Activated T-cell treated with anti-CD3 and anti-CD28 coated beads for 24 hours (primary cell): Measurements from ENCODE around the gene CAPN5.

Source experiments
- DNase-seq: peaks from one replicate; pipeline ENCODE4 v3.0.0-alpha.2; 2020; ENCODE audit warnings: low read depth

The CAPN5 gene

DNA sequence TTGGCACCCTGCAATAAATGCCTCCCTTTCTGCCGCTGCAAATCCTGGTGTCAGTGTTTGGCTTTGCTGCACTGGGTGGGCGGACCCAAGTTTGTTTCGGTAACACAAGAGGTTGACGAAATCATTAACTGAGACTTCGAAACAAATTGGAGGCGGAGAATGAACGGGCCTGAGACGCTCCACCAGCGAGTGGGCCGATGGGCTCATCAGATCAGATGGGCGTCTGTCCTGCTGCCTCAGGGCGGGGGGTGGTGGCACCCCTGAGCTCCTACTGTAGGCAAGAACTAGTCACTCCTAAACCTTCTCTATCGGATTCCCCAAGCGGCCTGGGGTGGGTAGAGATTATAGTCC lies 918 bp upstream of the CAPN5 start:
- no peak for DNase-seq

GRCh38 chr11:77067861-77068443 lies 1.2 kb downstream of the CAPN5 start:
- DNase-seq, result no peak

DNA sequence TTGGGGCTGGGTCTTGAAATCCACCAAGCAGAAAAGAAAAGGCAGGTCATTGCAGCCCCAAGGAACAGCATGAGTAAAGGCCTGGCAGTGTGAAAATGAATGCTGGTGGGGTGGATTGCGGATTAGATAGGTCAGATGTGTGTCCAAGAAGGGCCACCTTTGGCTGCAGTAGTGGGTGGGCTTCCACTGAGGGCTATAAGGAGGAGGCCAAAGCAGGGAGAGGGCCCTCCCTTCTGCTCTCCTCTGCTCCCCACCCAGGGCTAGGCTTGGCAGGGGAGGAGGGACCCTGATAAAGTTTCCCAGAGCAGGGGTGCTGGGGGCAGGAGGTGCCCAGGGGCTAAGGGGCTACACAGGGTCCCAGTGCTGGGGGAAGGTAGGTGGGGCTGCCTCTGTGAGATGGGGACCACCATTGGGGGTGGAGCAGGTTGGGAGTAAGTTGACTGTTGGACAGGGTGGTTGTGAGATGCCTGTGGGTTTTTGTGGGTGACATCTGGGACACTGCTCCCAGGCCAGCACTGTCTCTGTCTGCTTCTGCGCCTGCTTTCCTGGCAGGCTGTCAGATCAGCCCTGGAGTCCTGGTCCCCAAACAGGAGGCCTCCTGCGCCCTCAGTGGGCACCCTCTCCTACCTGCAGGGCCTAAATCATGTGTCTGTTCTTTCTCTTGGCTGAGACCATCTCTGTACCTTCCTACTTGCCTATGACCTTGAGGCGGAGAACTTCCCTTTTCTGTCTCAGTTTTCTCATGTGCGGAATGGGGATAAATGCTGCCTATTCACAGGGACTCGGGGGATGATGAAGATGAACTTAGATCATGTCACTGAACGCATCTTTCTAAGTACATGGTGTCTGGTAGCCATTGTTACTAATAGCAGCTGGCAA lies 1.9 kb downstream of the CAPN5 start:
- no peak for DNase-seq

DNA sequence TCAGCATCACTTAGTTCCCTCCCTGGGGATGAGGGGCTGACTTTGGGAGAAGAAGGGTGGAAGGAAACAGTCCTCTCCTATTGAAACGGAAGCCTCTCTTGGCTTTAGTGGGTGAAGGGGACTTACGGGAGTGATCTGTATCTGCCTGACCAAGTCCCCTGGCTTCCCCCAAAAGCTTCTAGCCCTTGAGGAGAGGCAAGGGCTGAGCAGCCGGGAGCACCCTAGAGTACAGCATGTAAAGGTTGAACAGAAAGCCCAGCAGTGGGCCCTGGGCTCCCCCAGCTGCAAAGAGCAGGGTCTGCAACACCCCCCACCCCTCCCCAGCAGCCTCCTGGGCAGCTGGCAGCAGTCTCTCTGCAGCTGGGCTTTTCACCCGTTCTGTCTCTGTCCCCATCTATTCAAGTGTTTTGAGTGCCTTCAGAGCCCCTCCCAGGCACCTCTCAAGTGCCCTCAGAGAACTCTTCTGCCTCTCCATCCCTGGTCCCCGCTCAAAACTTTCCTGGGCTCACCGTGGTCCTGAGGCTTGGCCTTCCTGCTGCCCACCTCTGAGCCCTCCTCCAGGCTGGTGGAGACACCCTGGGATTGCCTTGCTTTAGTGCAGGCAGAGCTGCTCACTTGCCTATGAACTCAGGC lies 2.7 kb downstream of the CAPN5 start:
- DNase-seq, result no peak

GRCh38 chr11:77069969-77070582 lies 3.3 kb downstream of the CAPN5 start:
- DNase-seq, result no peak

DNA sequence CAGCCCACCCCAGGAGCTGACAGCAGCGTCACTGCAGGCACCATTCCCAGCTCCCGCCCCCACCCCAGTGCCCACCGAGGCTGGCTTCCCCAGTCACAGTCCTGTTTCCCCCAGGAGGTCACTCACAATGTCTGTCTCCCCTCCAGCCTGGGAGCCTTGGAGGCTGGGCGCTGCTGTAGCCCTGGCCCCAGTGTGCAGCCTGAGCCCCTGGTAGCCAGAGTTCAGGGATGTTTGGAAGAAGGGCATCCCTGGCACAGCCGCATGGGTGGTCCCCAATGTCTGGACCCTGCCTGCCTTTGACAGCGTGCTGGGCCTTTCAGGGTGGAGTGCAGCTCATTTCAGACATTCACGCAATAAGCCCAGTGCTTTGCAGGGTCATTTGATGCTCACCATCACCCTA lies 4.3 kb downstream of the CAPN5 start:
- no peak for DNase-seq

- no peak for DNase-seq
Measured at GRCh38 chr11:77071671-77072605, 5.2 kb downstream of the CAPN5 start.

DNA sequence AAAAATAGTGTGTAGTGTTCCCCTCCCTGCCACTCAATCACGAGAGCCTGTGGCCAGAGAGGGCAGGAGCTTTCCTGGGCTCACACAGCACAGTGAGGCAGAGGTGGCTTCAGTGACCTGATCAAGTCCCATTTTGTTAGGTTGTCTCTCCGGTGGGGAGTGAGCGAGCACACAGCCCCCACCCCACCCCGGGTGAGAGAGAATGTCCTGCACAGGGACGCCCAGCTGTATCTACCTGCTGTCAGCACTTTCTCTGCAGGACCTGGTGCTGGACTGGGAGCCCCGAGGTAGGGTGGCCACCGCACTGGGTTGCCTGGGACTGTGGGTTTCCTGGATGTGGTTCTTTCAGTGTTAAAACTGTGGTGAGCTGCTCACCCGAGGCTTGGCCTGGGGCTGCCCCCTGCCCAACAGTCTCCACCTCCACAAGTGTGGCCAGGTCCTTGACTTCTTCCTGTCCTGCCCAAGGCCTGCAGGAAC lies 6.1 kb downstream of the CAPN5 start:
- no peak for DNase-seq

DNA sequence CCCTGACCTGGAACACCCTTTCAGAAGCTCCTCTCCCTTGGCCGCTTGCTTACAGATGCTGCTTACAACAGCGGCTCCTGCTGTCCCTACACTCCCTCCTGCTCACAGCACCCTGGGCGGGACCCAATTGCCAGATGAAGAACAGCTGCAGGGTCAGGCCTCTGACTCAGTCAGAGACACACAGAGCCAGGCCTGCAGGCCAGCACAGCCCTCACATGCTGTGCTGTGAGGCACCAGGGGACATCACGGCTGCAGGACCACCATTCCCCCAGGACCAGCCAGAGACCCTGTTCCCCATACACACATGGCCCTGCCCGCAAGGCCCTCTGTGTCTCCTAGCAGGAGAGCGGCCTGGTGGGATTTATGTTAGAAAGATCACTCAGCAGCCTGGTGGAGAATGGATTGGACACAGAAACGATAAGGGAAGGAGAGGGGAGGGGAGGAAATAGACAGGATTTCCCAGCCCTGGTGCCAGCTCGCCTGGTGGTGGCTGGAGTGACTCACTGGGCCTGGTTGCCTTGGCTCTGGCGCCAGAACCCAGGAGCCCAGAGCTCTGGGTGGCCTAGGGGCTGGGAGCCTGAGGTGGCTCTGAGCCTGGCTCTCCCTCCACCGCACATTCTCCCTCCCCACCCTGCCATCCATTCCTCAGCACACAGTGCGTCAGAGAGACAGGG lies 6.7 kb downstream of the CAPN5 start:
- no peak for DNase-seq

GRCh38 chr11:77074205-77074604 lies 7.4 kb downstream of the CAPN5 start:
- DNase-seq, result no peak

DNA sequence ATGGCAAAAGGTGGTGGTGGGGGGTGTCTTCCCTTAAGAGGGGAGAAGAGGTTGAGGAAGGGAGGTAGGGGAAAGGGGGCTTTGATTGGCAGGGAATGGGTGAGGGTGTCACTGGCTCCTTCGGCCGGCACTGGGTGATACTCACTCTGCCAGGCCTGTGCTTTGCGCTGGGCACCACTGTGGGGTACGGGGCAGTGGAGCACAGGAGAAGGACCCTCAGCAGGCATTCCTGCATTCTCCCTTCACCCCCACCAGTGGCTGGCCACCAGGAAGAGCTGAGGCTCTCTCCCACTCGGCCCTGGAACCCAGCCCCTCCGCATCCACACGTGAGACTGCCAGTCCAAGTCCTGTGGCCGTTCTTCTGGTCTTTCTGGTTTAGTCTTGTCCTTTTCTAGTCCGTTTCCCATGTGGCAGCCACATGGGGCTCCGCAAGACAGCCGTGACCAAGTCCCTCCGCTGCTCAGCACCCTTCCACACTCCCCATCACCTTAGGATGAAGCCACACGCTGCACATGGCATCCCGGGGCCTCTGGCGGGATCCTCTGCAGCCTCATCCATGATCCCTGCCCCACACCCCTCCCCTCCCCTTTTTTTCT lies 8.0 kb downstream of the CAPN5 start:
- no peak for DNase-seq

GRCh38 chr11:77075425-77075905 lies 8.7 kb downstream of the CAPN5 start:
- DNase-seq, result no peak

GRCh38 chr11:77079666-77080065 lies 12.9 kb downstream of the CAPN5 start:
- no peak for DNase-seq

- no peak for DNase-seq
Measured at GRCh38 chr11:77080643-77081210, 14.0 kb downstream of the CAPN5 start.

DNA sequence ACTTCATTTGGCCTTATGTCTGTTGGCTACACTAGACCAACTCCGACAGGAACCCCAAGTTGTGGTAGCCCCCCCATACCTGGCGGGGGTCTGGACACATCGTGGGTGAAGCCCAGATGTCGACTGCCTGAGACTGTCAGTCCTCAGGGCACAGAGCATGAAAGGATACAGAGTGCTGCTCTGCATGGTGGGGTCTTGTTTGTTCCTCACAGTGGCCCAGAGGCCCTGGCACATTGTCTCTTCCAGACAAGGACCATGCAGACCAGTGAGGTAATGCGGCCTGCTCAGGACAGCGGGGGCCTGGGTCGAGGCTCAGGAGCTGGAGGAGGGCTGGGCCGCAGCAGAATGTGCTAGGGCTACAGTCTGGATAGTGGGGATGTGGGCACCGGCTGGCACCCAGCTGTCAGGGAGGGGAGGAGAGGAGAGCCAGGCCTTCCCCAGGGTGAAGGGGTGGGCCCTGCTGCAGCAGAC lies 14.6 kb downstream of the CAPN5 start:
- no peak for DNase-seq

DNA sequence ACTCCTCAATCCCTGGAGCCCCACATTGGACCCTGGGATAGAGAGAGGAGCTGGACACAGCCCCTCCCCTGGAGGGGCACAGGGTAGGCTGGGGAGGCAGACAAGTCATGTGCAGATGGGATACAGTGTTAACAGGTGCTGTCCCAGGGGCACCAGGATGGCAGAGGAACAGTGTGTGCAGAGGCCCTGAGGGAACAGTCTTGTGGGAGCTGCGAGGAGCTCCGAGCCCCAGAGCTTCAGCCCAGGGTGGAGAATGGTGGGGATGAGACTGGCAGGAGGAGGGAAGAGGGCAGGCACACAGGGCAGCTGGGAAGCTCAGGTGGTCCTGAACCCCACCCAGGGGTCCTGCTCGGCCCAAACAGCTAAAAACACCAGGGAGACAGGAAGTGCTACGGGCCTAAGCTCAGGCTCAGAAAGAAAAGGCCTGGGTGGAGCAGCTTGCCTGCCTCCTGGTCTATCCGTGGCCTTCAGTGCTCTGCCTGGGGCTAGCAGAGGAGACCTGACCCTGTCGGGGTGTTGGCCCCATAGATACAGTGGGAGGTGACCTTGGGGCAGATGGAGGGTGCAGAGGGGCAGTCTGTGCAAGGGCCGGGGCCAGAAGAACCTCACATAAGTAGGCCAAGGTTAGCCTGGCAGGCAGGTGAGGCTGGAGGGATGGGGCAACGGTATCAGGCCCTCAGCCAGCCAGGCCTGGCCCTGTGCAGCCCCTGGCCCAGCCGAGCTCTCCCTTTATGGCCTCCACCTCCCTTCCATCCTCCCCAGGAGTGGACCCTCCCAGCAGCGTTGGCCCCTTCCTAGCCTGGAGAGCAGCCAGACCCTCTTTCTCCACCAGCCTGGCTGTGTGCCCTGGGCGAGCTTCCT lies 15.4 kb downstream of the CAPN5 start:
- no peak for DNase-seq

GRCh38 chr11:77082838-77083565 lies 16.2 kb downstream of the CAPN5 start:
- DNase-seq, result peak; percentile 32

- no peak for DNase-seq
Measured at GRCh38 chr11:77083566-77084245, 16.9 kb downstream of the CAPN5 start.
